Measurements from ENCODE around the gene USP7.

- TF ChIP-seq CTCF (IDR thresholded peaks at IDR 0.05) (no peak), POLR2A (IDR thresholded peaks at IDR 0.05) (no peak)
Observed at GRCh38 chr16:8877894-8878522, 85.7 kb downstream of the USP7 start.

Measured in esophagus squamous epithelium (tissue), 4 donors.